ENCODE results near the gene PRR7.

The PRR7 gene

GRCh38 chr5:177442066-177442826, 4.4 kb upstream of the PRR7 start:
- Histone ChIP-seq H2BK120ac (ENCODE audit: low read depth, low read length) (no peak overlapping the region), H2AK5ac (ENCODE audit: low read length) (no peak overlapping the region), H3K23ac (ENCODE audit: low read length) (no peak overlapping the region), H3K4ac (ENCODE audit: low read depth, low read length) (no peak overlapping the region), H3K27me3 (ENCODE audit: insufficient read depth, low read length, poor library complexity) (no peaks in the 10 kb centered on the region), H3K4me1 (ENCODE audit: control insufficient read depth, low read depth, low read length) (no peaks in the 10 kb centered on the region), H3K9ac (ENCODE audit: low read length) (no peak overlapping the region), H3K79me1 (ENCODE audit: low read length) (no peaks in the 10 kb centered on the region), H3K56ac (ENCODE audit: low read length) (no peak overlapping the region), H3K36me3 (ENCODE audit: control insufficient read depth, insufficient read depth, low read length) (peaks cover 1% of the 10 kb centered on the region), H3K4me2 (ENCODE audit: low read length) (no peak overlapping the region), H4K5ac (ENCODE audit: low read length) (no peak overlapping the region), H2BK5ac (ENCODE audit: low read length) (no peak overlapping the region), H3K79me2 (ENCODE audit: control insufficient read depth, insufficient read depth, low read length) (no peaks in the 10 kb centered on the region), H3K27ac (ENCODE audit: low read depth, low read length) (no peak overlapping the region), H2BK15ac (replicated peaks; ENCODE audit: low read depth) (no peak overlapping the region), H4K8ac (ENCODE audit: low read depth, low read length) (no peak overlapping the region), H3K4me3 (ENCODE audit: low read length) (no peak overlapping the region), H3K18ac (ENCODE audit: low read length) (no peak overlapping the region)
- no CpG with 5 or more reads among the region's 20 CpGs for WGBS (ENCODE audit: extremely low coverage, insufficient coverage, low lambda C conversion rate)
- no peak for DNase-seq

GRCh38 chr5:177443144-177443983, 3.2 kb upstream of the PRR7 start:
- H2BK120ac ChIP-seq (ENCODE audit: low read depth, low read length) = no peak overlapping the region
- no CpG with 5 or more reads among the region's 15 CpGs for WGBS (ENCODE audit: extremely low coverage, insufficient coverage, low lambda C conversion rate)
- H3K4me1 ChIP-seq (ENCODE audit: control insufficient read depth, low read depth, low read length) = peaks cover 2% of the 10 kb centered on the region
- H3K23ac ChIP-seq (ENCODE audit: low read length) = no peak overlapping the region
- H3K9ac ChIP-seq (ENCODE audit: low read length) = no peak overlapping the region
- H3K27me3 ChIP-seq (ENCODE audit: insufficient read depth, low read length, poor library complexity) = no peaks in the 10 kb centered on the region
- H3K4ac ChIP-seq (ENCODE audit: low read depth, low read length) = no peak overlapping the region
- H3K79me1 ChIP-seq (ENCODE audit: low read length) = no peaks in the 10 kb centered on the region
- no peaks in the 10 kb centered on the region for H3K79me2 ChIP-seq (ENCODE audit: control insufficient read depth, insufficient read depth, low read length)
- H2BK15ac ChIP-seq (replicated peaks; ENCODE audit: low read depth) = no peak overlapping the region
- no peak for DNase-seq
- H3K18ac ChIP-seq (ENCODE audit: low read length) = no peak overlapping the region
- H2AK5ac ChIP-seq (ENCODE audit: low read length) = no peak overlapping the region
- no peak overlapping the region for H3K4me3 ChIP-seq (ENCODE audit: low read length)
- no peak overlapping the region for H3K27ac ChIP-seq (ENCODE audit: low read depth, low read length)
- H3K56ac ChIP-seq (ENCODE audit: low read length) = no peak overlapping the region
- no peak overlapping the region for H4K5ac ChIP-seq (ENCODE audit: low read length)
- H3K36me3 ChIP-seq (ENCODE audit: control insufficient read depth, insufficient read depth, low read length) = peaks cover 1% of the 10 kb centered on the region
- H2BK5ac ChIP-seq (ENCODE audit: low read length) = no peak overlapping the region
- H3K4me2 ChIP-seq (ENCODE audit: low read length) = no peak overlapping the region
- no peak overlapping the region for H4K8ac ChIP-seq (ENCODE audit: low read depth, low read length)

- no peaks in the 10 kb centered on the region for H3K36me3 ChIP-seq (ENCODE audit: control insufficient read depth, insufficient read depth, low read length)
- H3K9ac ChIP-seq (ENCODE audit: low read length) = no peak overlapping the region
- H3K4me1 ChIP-seq (ENCODE audit: control insufficient read depth, low read depth, low read length) = peaks cover 2% of the 10 kb centered on the region
- H2BK120ac ChIP-seq (ENCODE audit: low read depth, low read length) = no peak overlapping the region
- no peak overlapping the region for H4K5ac ChIP-seq (ENCODE audit: low read length)
- no peak overlapping the region for H2BK15ac ChIP-seq (replicated peaks; ENCODE audit: low read depth)
- no peak overlapping the region for H3K27ac ChIP-seq (ENCODE audit: low read depth, low read length)
- no peak overlapping the region for H2BK5ac ChIP-seq (ENCODE audit: low read length)
- no peaks in the 10 kb centered on the region for H3K27me3 ChIP-seq (ENCODE audit: insufficient read depth, low read length, poor library complexity)
- H3K18ac ChIP-seq (ENCODE audit: low read length) = no peak overlapping the region
- no peak overlapping the region for H3K4ac ChIP-seq (ENCODE audit: low read depth, low read length)
- no peak overlapping the region for H3K4me3 ChIP-seq (ENCODE audit: low read length)
- no CpG with 5 or more reads among the region's 7 CpGs for whole genome bisulfite sequencing (ENCODE audit: extremely low coverage, insufficient coverage, low lambda C conversion rate)
- no peak overlapping the region for H3K56ac ChIP-seq (ENCODE audit: low read length)
- no peak overlapping the region for H2AK5ac ChIP-seq (ENCODE audit: low read length)
- no peak overlapping the region for H3K23ac ChIP-seq (ENCODE audit: low read length)
- no peak for DNase-seq
- H3K79me2 ChIP-seq (ENCODE audit: control insufficient read depth, insufficient read depth, low read length) = no peaks in the 10 kb centered on the region
- no peaks in the 10 kb centered on the region for H3K79me1 ChIP-seq (ENCODE audit: low read length)
- H4K8ac ChIP-seq (ENCODE audit: low read depth, low read length) = no peak overlapping the region
- H3K4me2 ChIP-seq (ENCODE audit: low read length) = no peak overlapping the region
These were observed 2.2 kb upstream of the PRR7 start for GRCh38 chr5:177444106-177445051.

- no peaks in the 10 kb centered on the region for H3K79me1 ChIP-seq (ENCODE audit: low read length)
- no peak overlapping the region for H3K4me2 ChIP-seq (ENCODE audit: low read length)
- no peak for DNase-seq
- no peak overlapping the region for H3K23ac ChIP-seq (ENCODE audit: low read length)
- H3K9ac ChIP-seq (ENCODE audit: low read length) = no peak overlapping the region
- no peaks in the 10 kb centered on the region for H3K27me3 ChIP-seq (ENCODE audit: insufficient read depth, low read length, poor library complexity)
- H3K18ac ChIP-seq (ENCODE audit: low read length) = no peak overlapping the region
- WGBS (ENCODE audit: extremely low coverage, insufficient coverage, low lambda C conversion rate) = no CpG with 5 or more reads among the region's 10 CpGs
- H3K36me3 ChIP-seq (ENCODE audit: control insufficient read depth, insufficient read depth, low read length) = no peaks in the 10 kb centered on the region
- H3K79me2 ChIP-seq (ENCODE audit: control insufficient read depth, insufficient read depth, low read length) = no peaks in the 10 kb centered on the region
- H3K56ac ChIP-seq (ENCODE audit: low read length) = no peak overlapping the region
- H2BK5ac ChIP-seq (ENCODE audit: low read length) = no peak overlapping the region
- H2BK15ac ChIP-seq (replicated peaks; ENCODE audit: low read depth) = no peak overlapping the region
- no peak overlapping the region for H4K5ac ChIP-seq (ENCODE audit: low read length)
- H4K8ac ChIP-seq (ENCODE audit: low read depth, low read length) = no peak overlapping the region
- peaks cover 2% of the 10 kb centered on the region for H3K4me1 ChIP-seq (ENCODE audit: control insufficient read depth, low read depth, low read length)
- H3K4me3 ChIP-seq (ENCODE audit: low read length) = no peak overlapping the region
- no peak overlapping the region for H3K4ac ChIP-seq (ENCODE audit: low read depth, low read length)
- H2AK5ac ChIP-seq (ENCODE audit: low read length) = no peak overlapping the region
- no peak overlapping the region for H3K27ac ChIP-seq (ENCODE audit: low read depth, low read length)
- no peak overlapping the region for H2BK120ac ChIP-seq (ENCODE audit: low read depth, low read length)
These were observed 1.3 kb upstream of the PRR7 start for GRCh38 chr5:177445052-177445916.

GRCh38 chr5:177445917-177446199, 756 bp upstream of the PRR7 start:
- Histone ChIP-seq H3K79me1 (ENCODE audit: low read length) (no peaks in the 10 kb centered on the region), H2AK5ac (ENCODE audit: low read length) (no peak overlapping the region), H3K4me3 (ENCODE audit: low read length) (no peak overlapping the region), H3K23ac (ENCODE audit: low read length) (peak overlapping the region; percentile 85), H3K79me2 (ENCODE audit: control insufficient read depth, insufficient read depth, low read length) (no peaks in the 10 kb centered on the region), H3K18ac (ENCODE audit: low read length) (no peak overlapping the region), H3K36me3 (ENCODE audit: control insufficient read depth, insufficient read depth, low read length) (no peaks in the 10 kb centered on the region), H2BK15ac (replicated peaks; ENCODE audit: low read depth) (no peak overlapping the region), H2BK5ac (ENCODE audit: low read length) (no peak overlapping the region), H3K9ac (ENCODE audit: low read length) (peak overlapping the region; percentile 76), H4K8ac (ENCODE audit: low read depth, low read length) (no peak overlapping the region), H2BK120ac (ENCODE audit: low read depth, low read length) (no peak overlapping the region), H3K27me3 (ENCODE audit: insufficient read depth, low read length, poor library complexity) (no peaks in the 10 kb centered on the region), H3K4me2 (ENCODE audit: low read length) (no peak overlapping the region), H3K56ac (ENCODE audit: low read length) (no peak overlapping the region), H4K5ac (ENCODE audit: low read length) (no peak overlapping the region), H3K4ac (ENCODE audit: low read depth, low read length) (no peak overlapping the region), H3K27ac (ENCODE audit: low read depth, low read length) (no peak overlapping the region), H3K4me1 (ENCODE audit: control insufficient read depth, low read depth, low read length) (peaks cover 2% of the 10 kb centered on the region)
- no peak for DNase-seq
- no CpG with 5 or more reads among the region's 8 CpGs for WGBS (ENCODE audit: extremely low coverage, insufficient coverage, low lambda C conversion rate)
